ENCODE measurements around the gene KCTD11.

The KCTD11 gene

GRCh38 chr17:7315570-7316235 lies 36.3 kb upstream of the KCTD11 start:
- DNase-seq (ENCODE audit: low spot score): peak; percentile 73
- peak overlapping the region; percentile 95 to 97 for H3K27ac ChIP-seq
- no peak for TF ChIP-seq CTCF (IDR thresholded peaks at IDR 0.05)
- H3K4me3 ChIP-seq: peak overlapping the region; percentile 81

GRCh38 chr17:7317161-7317803 lies 34.7 kb upstream of the KCTD11 start:
- no peak for TF ChIP-seq CTCF (IDR thresholded peaks at IDR 0.05)
- Histone ChIP-seq H3K27ac (no peak overlapping the region), H3K4me3 (no peak overlapping the region)

GRCh38 chr17:7318121-7318860 lies 33.7 kb upstream of the KCTD11 start:
- no peak overlapping the region for H3K4me3 ChIP-seq
- H3K27ac ChIP-seq: no peak overlapping the region
- DNase-seq (ENCODE audit: low spot score): no peak
- TF ChIP-seq CTCF (IDR thresholded peaks at IDR 0.05): no peak

More at GRCh38 chr17:7317161-7317803, 34.7 kb upstream of the KCTD11 start:
- DNase-seq (ENCODE audit: low spot score): peak; percentile 71

DNA sequence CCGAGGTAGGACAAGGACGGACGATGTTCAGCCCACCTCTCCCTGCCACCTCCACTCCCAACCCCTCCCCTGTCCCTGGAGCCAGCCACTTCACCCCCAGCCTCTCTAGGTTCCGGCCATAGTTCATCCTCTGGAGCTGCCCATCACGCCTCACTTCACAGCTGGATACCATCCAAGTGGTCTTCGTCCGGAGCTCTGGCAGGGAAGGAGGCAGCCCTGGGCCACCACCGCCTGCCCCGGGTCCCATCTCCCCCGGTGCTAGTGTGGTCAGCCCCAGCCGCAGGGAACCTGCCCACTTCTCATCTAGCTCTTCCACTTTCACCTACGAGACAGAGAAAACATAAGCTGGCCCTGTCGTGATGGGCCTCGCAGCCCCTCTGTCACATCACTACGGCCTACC lies 30.5 kb upstream of the KCTD11 start:
- no peak for TF ChIP-seq CTCF (IDR thresholded peaks at IDR 0.05)

DNA sequence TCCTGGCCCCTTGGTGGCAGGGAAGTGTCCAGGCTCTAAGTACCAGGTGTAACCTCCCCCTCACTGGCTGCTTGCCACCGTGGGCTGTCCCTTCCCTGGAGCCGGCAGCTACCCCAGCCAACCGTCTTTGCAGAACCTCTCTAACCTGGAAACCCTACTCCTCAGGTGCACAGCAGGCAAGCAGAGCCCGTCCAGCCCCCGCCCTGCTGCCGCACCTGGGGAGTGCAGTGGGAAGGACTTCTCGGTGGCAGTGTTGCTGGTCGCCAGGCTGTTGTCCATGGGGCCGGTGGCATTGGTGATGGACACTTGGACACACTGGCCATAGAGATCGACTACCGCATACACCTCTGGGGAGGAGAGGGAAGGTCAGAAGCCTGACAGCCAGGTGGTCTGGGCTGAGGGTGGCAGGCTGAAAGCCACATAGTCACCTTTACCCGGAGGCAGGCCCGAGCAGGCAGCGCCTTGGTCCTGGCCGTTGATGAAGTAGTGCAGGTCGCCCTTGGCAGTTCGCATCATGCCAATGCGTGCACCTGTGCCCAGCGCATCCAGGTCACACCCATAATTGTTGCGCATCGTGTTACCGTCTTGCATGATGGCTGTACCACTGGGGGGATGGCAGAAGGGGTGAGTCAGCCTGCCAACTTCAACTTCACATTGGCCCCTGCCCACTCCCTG lies 29.3 kb upstream of the KCTD11 start:
- no peak for DNase-seq (ENCODE audit: low spot score)
- no peak for TF ChIP-seq CTCF (IDR thresholded peaks at IDR 0.05)
- H3K27ac ChIP-seq: no peak overlapping the region
- H3K4me3 ChIP-seq: no peak overlapping the region

More for the DNA sequence above, 30.5 kb upstream of the KCTD11 start:
- H3K27ac ChIP-seq: no peak overlapping the region
- no peak for DNase-seq (ENCODE audit: low spot score)
- no peak overlapping the region for H3K4me3 ChIP-seq

DNA sequence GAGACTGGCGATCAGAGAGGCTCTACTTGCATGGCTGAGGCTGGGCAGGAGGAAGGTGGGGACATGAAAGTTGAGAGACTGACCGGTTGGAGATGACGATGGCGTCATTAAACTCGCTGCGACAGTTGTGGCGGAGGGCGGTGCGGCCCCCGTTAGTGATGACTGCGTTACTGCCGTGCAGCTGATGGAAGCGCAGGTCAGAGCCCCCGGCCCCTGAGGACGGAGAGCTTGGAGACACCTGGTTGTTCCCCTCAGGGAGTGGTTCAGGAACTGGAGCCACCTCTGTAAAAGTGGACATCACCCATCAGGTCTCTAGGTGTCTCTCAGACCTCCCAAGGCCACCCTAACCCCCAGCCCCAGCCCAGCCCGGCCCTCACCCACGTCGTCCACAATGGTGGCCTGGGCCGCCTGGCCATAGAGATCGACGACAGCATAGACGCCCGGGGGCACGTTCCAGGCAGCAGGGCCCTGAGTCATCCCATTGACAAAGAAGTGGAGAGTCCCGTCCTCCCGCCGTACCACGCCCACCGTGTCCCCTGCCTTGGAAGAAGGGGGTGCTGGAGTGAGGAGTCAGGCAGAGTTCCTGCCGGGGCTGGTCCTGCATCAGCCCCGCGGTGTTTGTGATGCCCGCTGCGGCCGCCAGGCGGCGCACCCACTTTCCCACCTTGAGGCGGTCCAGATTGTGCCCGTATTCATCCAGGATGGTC lies 28.1 kb upstream of the KCTD11 start:
- Histone ChIP-seq H3K27ac (no peak overlapping the region), H3K4me3 (no peak overlapping the region)
- DNase-seq (ENCODE audit: low spot score): no peak
- TF ChIP-seq CTCF (IDR thresholded peaks at IDR 0.05): peak; percentile 73

Data from coronary artery (tissue), 2 donors.